Smooth muscle cell (in vitro differentiated cells): Measurements from ENCODE around the gene SPOCK1. TPM values are rescaled to one million over a fixed set of nuclear protein-coding genes. Genes with fewer than 3 reads are reported as not detected.
"Not testable (repeated sequence)": the region's sequence is repeated elsewhere in the genome, so short reads cannot be mapped to it uniquely, and the experiment has no call there.

Experiments used
- DNase-seq: peaks from one replicate; lab custom pipeline; 2025; ENCODE audit not compliant: unreplicated experiment; lab: John Stamatoyannopoulos, UW
- H2AFZ ChIP-seq: fragments of 200-600 bp; sonication (generic); 2 replicates; pipeline ENCODE4 v1.6.0; 2016; ENCODE audit warnings: antibody characterized with exemption, low read depth, mild to moderate bottlenecking
- H3F3A ChIP-seq: fragments of 200-600 bp; sonication (generic); 2 replicates; pipeline ENCODE4 v1.6.0; 2017; ENCODE audit warnings: antibody characterized with exemption, low read depth
- H3K27ac ChIP-seq: fragments of 200-600 bp; sonication (generic); 2 replicates; pipeline ENCODE4 v1.5.1; 2016; ENCODE audit warnings: low read depth, mild to moderate bottlenecking
- H3K27me3 ChIP-seq: fragments of 200-600 bp; sonication (generic); 2 replicates; pipeline ENCODE4 v1.6.1; 2016; ENCODE audit warnings: low read depth, mild to moderate bottlenecking
- H3K36me3 ChIP-seq: fragments of 200-600 bp; sonication (generic); 2 replicates; pipeline ENCODE4 v1.5.1; 2016; ENCODE audit warnings: low read depth
- H3K4me1 ChIP-seq: fragments of 200-600 bp; sonication (generic); 2 replicates; pipeline ENCODE4 v1.5.1; 2016; ENCODE audit warnings: low read depth
- H3K4me2 ChIP-seq: fragments of 200-600 bp; sonication (generic); 2 replicates; pipeline ENCODE4 v1.6.0; 2016; ENCODE audit warnings: mild to moderate bottlenecking
- H3K4me3 ChIP-seq: fragments of 200-600 bp; sonication (generic); 2 replicates; pipeline ENCODE4 v1.5.1; 2016; ENCODE audit warnings: mild to moderate bottlenecking
- H3K79me2 ChIP-seq: fragments of 200-600 bp; sonication (generic); 2 replicates; pipeline ENCODE4 v1.6.0; 2016; ENCODE audit warnings: low read depth, mild to moderate bottlenecking
- H3K9ac ChIP-seq: fragments of 200-600 bp; sonication (generic); 2 replicates; pipeline ENCODE4 v1.6.0; 2016; ENCODE audit warnings: low read depth
- H3K9me3 ChIP-seq: fragments of 200-600 bp; sonication (generic); replicated peaks from 2 replicates; pipeline ENCODE4 v1.5.1; 2016; ENCODE audit warnings: low read depth
- H4K20me1 ChIP-seq: fragments of 200-600 bp; sonication (generic); 2 replicates; pipeline ENCODE4 v1.6.0; 2016; ENCODE audit warnings: low read depth
- CTCF ChIP-seq: fragments of 200-600 bp; sonication (generic); IDR thresholded peaks from 2 replicates; pipeline ENCODE4 v1.5.1; 2017; ENCODE audit warnings: borderline replicate concordance, mild to moderate bottlenecking, antibody characterized with exemption; ENCODE audit not compliant: insufficient read depth, poor library complexity, severe bottlenecking
- WGBS: methylation state at CpG from one replicate; pipeline ENCODE4 v1.1.7; 2016; ENCODE audit warnings: low lambda C conversion rate; 5-methylcytosine and 5-hydroxymethylcytosine counted together
- polyA plus RNA-seq: library from polyadenylated mRNA; unstranded; fragments of >200 nt; fragmentation: Nextera tagmentation; extraction: Ambion mirVana; gene quantifications from 2 replicates; pipeline ENCODE4 v1.2.1, GENCODE V29; 2016
- total RNA-seq: library from RNA; depleted of rRNA; stranded (reverse); fragments of >200 nt; gene quantifications from 2 replicates; pipeline ENCODE4 v1.2.3, GENCODE V29; 2014

The SPOCK1 gene
- total and polyA plus RNA-seq, 2 experiments from 2014 or later: 56.2 to 80.0 TPM

GRCh38 chr5:137394380-137394779, 104.7 kb downstream of the SPOCK1 start:
- Histone ChIP-seq H3K27me3 (peaks cover 5% of the 10 kb centered on the region), H3K9ac (no peak overlapping the region), H2AFZ (no peak overlapping the region), H3K9me3 (no peaks in the 10 kb centered on the region), H3K36me3 (no peaks in the 10 kb centered on the region), H3K4me2 (no peak overlapping the region), H3F3A (no peaks in the 10 kb centered on the region), H3K27ac (no peak overlapping the region), H3K4me3 (no peak overlapping the region), H3K4me1 (no peaks in the 10 kb centered on the region), H4K20me1 (no peaks in the 10 kb centered on the region), H3K79me2 (no peaks in the 10 kb centered on the region)
- no peak for TF ChIP-seq CTCF
- WGBS: 75% methylated on average over 1 of the region's 1 CpG
- no peak for DNase-seq

GRCh38 chr5:137393196-137393993, 105.7 kb downstream of the SPOCK1 start:
- 89% methylated on average over 1 of the region's 1 CpG for WGBS

GRCh38 chr5:137392261-137392660, 106.9 kb downstream of the SPOCK1 start:
- H3F3A ChIP-seq: no peaks in the 10 kb centered on the region
- no peak overlapping the region for H3K9ac ChIP-seq
- TF ChIP-seq CTCF: no peak
- H3K27me3 ChIP-seq: peaks cover 15% of the 10 kb centered on the region
- no peaks in the 10 kb centered on the region for H3K9me3 ChIP-seq
- H3K4me1 ChIP-seq: no peaks in the 10 kb centered on the region
- H3K36me3 ChIP-seq: no peaks in the 10 kb centered on the region
- no peaks in the 10 kb centered on the region for H3K79me2 ChIP-seq
- no peak for DNase-seq
- H3K4me3 ChIP-seq: no peak overlapping the region
- WGBS: 81% methylated on average over 4 of the region's 4 CpGs
- H3K4me2 ChIP-seq: no peak overlapping the region
- H3K27ac ChIP-seq: no peak overlapping the region
- no peaks in the 10 kb centered on the region for H4K20me1 ChIP-seq
- no peak overlapping the region for H2AFZ ChIP-seq

More at GRCh38 chr5:137393196-137393993, 105.7 kb downstream of the SPOCK1 start:
- no peaks in the 10 kb centered on the region for H3K36me3 ChIP-seq
- no peak for TF ChIP-seq CTCF
- H3K9me3 ChIP-seq: no peaks in the 10 kb centered on the region
- no peak overlapping the region for H3K9ac ChIP-seq
- H2AFZ ChIP-seq: no peak overlapping the region
- no peaks in the 10 kb centered on the region for H4K20me1 ChIP-seq
- H3K27ac ChIP-seq: no peak overlapping the region
- no peak for DNase-seq
- no peaks in the 10 kb centered on the region for H3K4me1 ChIP-seq
- H3K4me3 ChIP-seq: no peak overlapping the region
- no peaks in the 10 kb centered on the region for H3K79me2 ChIP-seq
- H3F3A ChIP-seq: no peaks in the 10 kb centered on the region
- H3K27me3 ChIP-seq: peaks cover 15% of the 10 kb centered on the region
- no peak overlapping the region for H3K4me2 ChIP-seq

- not testable (repeated sequence) for H3K4me3 ChIP-seq, H3K9me3 ChIP-seq, H3K79me2 ChIP-seq, H4K20me1 ChIP-seq, H3K27ac ChIP-seq, H3F3A ChIP-seq, DNase-seq, H3K4me2 ChIP-seq, H3K36me3 ChIP-seq, H3K9ac ChIP-seq, H2AFZ ChIP-seq, H3K4me1 ChIP-seq
- 89% methylated on average over 7 of the region's 7 CpGs for WGBS
- peaks cover 10% of the 10 kb centered on the region for H3K27me3 ChIP-seq
These were observed 108.1 kb downstream of the SPOCK1 start for GRCh38 chr5:137391044-137391443.
